BJ (cell line): ENCODE results near the gene SLC27A1. TPM values are rescaled to one million over a fixed set of nuclear protein-coding genes. Genes with fewer than 3 reads are reported as not detected.

ENCODE experiments used
- CTCF ChIA-PET: fragments of 350-600 bp; formaldehyde crosslinking; extraction: SDS; loops from one replicate; lab custom pipeline; 2021; ENCODE audit warnings: antibody characterized with exemption, inconsistent platforms; lab: Yijun Ruan, JAX
- POLR2A ChIA-PET: fragments of 300-600 bp; sonication (Branson Sonifier 250); formaldehyde crosslinking; extraction: SDS; loops from one replicate; lab custom pipeline; 2021; ENCODE audit warnings: antibody characterized with exemption; lab: Charles Lee
- DNase-seq: peaks from one replicate; pipeline ENCODE4 v3.0.0-alpha.2; 2011; ENCODE audit warnings: low read depth
- H3K27me3 ChIP-seq: 2 replicates; pipeline ENCODE4 v1.6.0; 2011; ENCODE audit warnings: low read length; ENCODE audit not compliant: control insufficient read depth, insufficient read depth
- H3K36me3 ChIP-seq: 2 replicates; pipeline ENCODE4 v1.5.1; 2011; ENCODE audit warnings: low read length; ENCODE audit not compliant: control insufficient read depth, insufficient read depth
- H3K4me3 ChIP-seq: 2 replicates; pipeline ENCODE4 v1.5.1; 2011; ENCODE audit warnings: low read depth, mild to moderate bottlenecking, control low read depth, low read length
- CTCF ChIP-seq: IDR thresholded peaks from 2 replicates; pipeline ENCODE4 v1.5.1; 2011; ENCODE audit warnings: low read depth, mild to moderate bottlenecking, control low read depth, inconsistent platforms, low read length, moderate library complexity; ENCODE audit not compliant: insufficient read depth
- polyA plus RNA-seq: library from polyadenylated mRNA; depleted of rRNA; stranded (reverse); fragments of >200 nt; gene quantifications from 2 replicates; pipeline ENCODE4 v1.2.3, GENCODE V29; 2011

Gene SLC27A1
- polyA plus RNA-seq, 1 experiment: 18.8 TPM

DNA sequence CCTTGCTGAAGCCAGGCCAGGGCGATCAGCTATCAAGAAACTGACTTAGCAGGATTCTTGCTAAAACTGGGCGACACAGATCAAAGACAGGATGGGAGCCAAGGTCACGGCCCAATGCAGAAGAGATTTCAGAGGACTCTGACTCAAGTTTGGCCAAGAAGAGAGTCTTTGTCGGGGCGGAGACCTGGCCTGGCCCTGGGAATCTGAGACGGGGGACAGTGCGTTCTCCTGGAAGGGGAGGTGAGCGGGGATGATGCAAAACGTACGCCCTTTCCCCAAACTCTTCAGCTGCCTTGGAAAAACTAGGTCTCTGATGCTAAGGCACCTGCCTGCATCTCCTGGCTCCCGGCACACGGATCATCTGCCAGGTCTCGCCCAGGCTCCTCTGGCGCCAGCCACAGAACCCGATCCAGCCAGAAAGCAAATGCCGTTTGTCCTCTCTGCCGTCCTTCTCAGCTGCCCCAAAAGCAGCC, 40.6 kb upstream of the SLC27A1 start:
- Histone ChIP-seq H3K4me3 (no peak overlapping the region), H3K36me3 (no peaks in the 10 kb centered on the region), H3K27me3 (no peaks in the 10 kb centered on the region)
- POLR2A ChIA-PET: no interaction called here
- TF ChIP-seq CTCF: no peak
- no peak for DNase-seq
- CTCF ChIA-PET: interaction anchor here (1.1 to 1.7 kb wide), 3 partner anchors 12 to 37 kb away, joined by 3 to 5 read pairs (median 5); no protein-coding TSS in a partner anchor

DNA sequence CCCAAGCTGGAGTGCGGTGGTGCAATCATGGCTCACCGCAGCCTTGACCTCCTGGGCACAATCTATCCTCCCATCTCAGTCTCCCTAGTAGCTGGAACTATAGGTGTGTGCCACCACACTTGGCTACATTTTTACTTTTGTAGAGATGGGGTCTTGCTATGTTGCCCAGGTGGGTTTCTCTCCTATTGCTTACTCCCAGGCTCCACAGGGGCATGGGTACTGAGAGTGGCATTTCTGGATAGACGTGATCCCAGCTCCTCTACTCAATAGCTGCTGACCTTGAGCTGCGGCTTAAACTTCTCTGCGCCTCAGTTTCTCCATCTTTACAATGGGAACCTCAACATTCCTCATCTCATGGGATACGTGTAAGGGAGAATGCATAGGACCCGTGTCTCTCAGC, 38.9 kb upstream of the SLC27A1 start:
- no peak for TF ChIP-seq CTCF
- POLR2A ChIA-PET: no interaction called here
- Histone ChIP-seq H3K27me3 (no peaks in the 10 kb centered on the region), H3K4me3 (no peak overlapping the region), H3K36me3 (no peaks in the 10 kb centered on the region)
- CTCF ChIA-PET: no interaction called here
- DNase-seq: no peak

DNA sequence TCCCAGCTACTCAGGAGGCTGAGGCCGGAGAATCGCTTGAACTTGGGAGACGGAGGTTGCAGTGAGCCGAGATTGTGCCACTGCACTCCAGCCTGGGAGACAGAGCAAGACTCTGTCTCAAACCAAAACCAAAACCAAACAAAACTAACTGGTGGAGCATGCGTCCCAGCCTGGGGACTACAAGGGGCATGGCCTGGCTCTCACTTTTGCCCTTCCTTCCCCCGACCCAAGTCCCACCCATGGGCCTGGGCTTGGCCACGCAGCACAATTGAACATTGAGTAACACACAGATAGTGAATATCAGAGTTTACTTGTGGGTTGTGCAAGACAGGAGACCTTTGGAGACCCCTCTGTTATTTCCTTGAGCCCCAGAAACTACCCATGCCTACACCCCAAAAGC, 35.1 kb upstream of the SLC27A1 start:
- H3K36me3 ChIP-seq: no peaks in the 10 kb centered on the region
- no peaks in the 10 kb centered on the region for H3K27me3 ChIP-seq
- no peak for DNase-seq
- CTCF ChIA-PET: no interaction called here
- H3K4me3 ChIP-seq: no peak overlapping the region
- POLR2A ChIA-PET: no interaction called here
- no peak for TF ChIP-seq CTCF

- no peak for DNase-seq
- TF ChIP-seq CTCF: no peak
Observed at GRCh38 chr19:17436094-17436873, 34.0 kb upstream of the SLC27A1 start.

DNA sequence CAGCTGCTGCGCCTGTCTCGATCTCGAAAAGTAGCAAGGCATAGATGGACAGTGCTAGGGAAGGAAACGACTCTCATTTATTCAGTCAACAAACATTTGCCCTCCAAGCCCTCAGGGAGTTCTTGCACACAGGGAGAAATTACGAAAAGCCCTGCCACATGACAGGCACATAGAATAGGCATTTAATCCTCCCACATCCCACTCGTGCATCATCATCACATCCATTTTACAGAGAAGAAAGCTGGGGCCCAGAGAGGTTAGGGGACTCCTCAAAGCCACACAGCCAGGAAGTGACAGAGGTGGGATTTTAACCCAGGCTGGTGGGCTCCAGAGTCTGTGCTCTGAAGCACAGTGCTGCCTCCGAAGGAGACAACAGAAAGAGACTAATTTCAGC, 33.5 kb upstream of the SLC27A1 start:
- H3K27me3 ChIP-seq: no peaks in the 10 kb centered on the region
- no peak overlapping the region for H3K4me3 ChIP-seq
- POLR2A ChIA-PET: no interaction called here
- H3K36me3 ChIP-seq: no peaks in the 10 kb centered on the region
- DNase-seq: no peak
- TF ChIP-seq CTCF: no peak
- CTCF ChIA-PET: interaction anchor here (1.1 kb wide), 1 partner anchor 13 kb away, joined by 5 read pairs; the partner anchor contains the start of gene TMEM221

More at GRCh38 chr19:17436094-17436873, 34.0 kb upstream of the SLC27A1 start:
- CTCF ChIA-PET: no interaction called here
- H3K36me3 ChIP-seq: no peaks in the 10 kb centered on the region
- H3K4me3 ChIP-seq: no peak overlapping the region
- no peaks in the 10 kb centered on the region for H3K27me3 ChIP-seq
- POLR2A ChIA-PET: no interaction called here
